Left lung (tissue), 10 donors: ENCODE results near the gene S100A8. TPM values are rescaled to one million over a fixed set of nuclear protein-coding genes. Genes with fewer than 3 reads are reported as not detected.

Experiments used
- ATAC-seq: fragments of 200-7000 bp; cut with Tn5 transposase; one replicate; pipeline ENCODE4 v1.9.1; 2020; ENCODE audit warnings: moderate library complexity
- DNase-seq, 4 donors: peaks; one replicate each; pipeline ENCODE4 v3.0.0-alpha.2; 2013 to 2020
- H3K27ac ChIP-seq, 2 donors: fragments of 200-600 bp; sonication (generic) in 1 of 2; one replicate each; pipeline versions ENCODE4 v1.5.0 to v1.8.0; 2020 to 2021
- H3K27me3 ChIP-seq, 2 donors: fragments of 200-600 bp; sonication (generic) in 1 of 2; one replicate each; pipeline versions ENCODE4 v1.5.0 to v1.8.0; 2020 to 2021
- H3K36me3 ChIP-seq, 2 donors: fragments of 200-600 bp; sonication (generic) in 1 of 2; one replicate each; pipeline versions ENCODE4 v1.5.0 to v1.8.0; 2020 to 2021
- H3K4me1 ChIP-seq, 2 donors: fragments of 200-600 bp; one replicate each; pipeline ENCODE4 v1.8.0; 2021
- H3K4me3 ChIP-seq, 2 donors: fragments of 200-600 bp; sonication (generic) in 1 of 2; one replicate each; pipeline versions ENCODE4 v1.5.0 to v1.8.0; 2020 to 2021; ENCODE audit warnings: mild to moderate bottlenecking in 1 of 2
- H3K9me3 ChIP-seq, 2 donors: fragments of 200-600 bp; sonication (generic) in 1 of 2; one replicate each; pipeline versions ENCODE4 v1.5.0 to v1.8.0; 2020 to 2021
- CTCF ChIP-seq, 2 donors: fragments of 200-600 bp; sonication (generic) in 1 of 2; IDR thresholded peaks; one replicate each; pipeline versions ENCODE4 v1.5.0 to v1.8.0; 2021; ENCODE audit warnings: antibody characterized with exemption in 2 of 2
- intact Hi-C, 2 donors: fragments of 100-400 bp; cut with DNase I; formaldehyde crosslinking; loops; one replicate each; pipeline versions ENCODE4 v1.11.2 to v1.14.2; 2022
- polyA plus RNA-seq, 6 donors: library from polyadenylated mRNA; unstranded; fragments of 120-200 nt; gene quantifications; one replicate each; pipeline ENCODE4 v1.2.1, GENCODE V29; 2013; ENCODE audit not compliant: insufficient read length in 6 of 6
- total RNA-seq, 2 donors: library from RNA; stranded (reverse); fragmentation: NEBNext Ultra II Directional; extraction: Animal tissue kit (Norgen Biotek cat#: 25700); gene quantifications; one replicate each; pipeline ENCODE4 v1.2.1, GENCODE V29; 2021
- donor health status: DM: no; HTN: yes; CAD: no.
- donor health status: DM: no; HTN: no; CAD: no.

The S100A8 gene
- total and polyA plus RNA-seq, 8 donors = 10.2 to 1,365 (median 26.2) TPM

DNA sequence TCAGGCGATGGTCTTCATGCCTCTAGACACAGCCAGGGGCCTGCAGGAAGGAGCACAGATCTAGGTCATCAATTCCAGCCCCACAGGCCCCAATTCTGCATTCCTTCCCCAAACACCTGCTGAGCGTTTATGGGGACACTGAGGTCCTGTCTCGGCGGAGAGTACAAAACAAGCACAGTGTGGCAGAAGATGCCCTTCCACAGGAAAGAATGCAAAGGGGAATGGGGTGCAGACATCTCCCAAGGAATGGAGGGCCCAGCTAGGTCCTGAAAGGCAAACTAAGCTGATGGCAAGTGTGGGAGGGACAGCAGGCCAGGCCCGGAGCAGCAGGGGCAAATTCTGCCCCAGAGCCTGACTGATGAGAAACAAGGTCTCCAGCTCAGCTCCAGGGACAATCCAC, 3.5 kb upstream of the S100A8 start:
- H3K27me3 ChIP-seq = peaks cover 0 to 25% of the 10 kb centered on the region in 2 donors
- ATAC-seq (no peak), DNase-seq (no peak)
- peaks cover 0 to 56% of the 10 kb centered on the region in 2 donors for H3K4me1 ChIP-seq
- peak overlapping the region in 1 of 2 donors; percentile 93 for H3K27ac ChIP-seq
- no peak overlapping the region for H3K4me3 ChIP-seq
- no peaks in the 10 kb centered on the region for H3K36me3 ChIP-seq
- TF ChIP-seq CTCF (IDR thresholded peaks at IDR 0.05) = no peak
- intact Hi-C loops = no loop called here
- H3K9me3 ChIP-seq = no peaks in the 10 kb centered on the region

GRCh38 chr1:153393926-153394325, 3.1 kb upstream of the S100A8 start:
- intact Hi-C loops = no loop called here
- Histone ChIP-seq H3K4me1 (peaks cover 0 to 56% of the 10 kb centered on the region in 2 donors), H3K4me3 (no peak overlapping the region), H3K9me3 (no peaks in the 10 kb centered on the region), H3K27me3 (peaks cover 0 to 25% of the 10 kb centered on the region in 2 donors), H3K27ac (peak overlapping the region in 1 of 2 donors; percentile 93), H3K36me3 (no peaks in the 10 kb centered on the region)
- DNase-seq = peak in 1 of 4 donors; percentile 68
- ATAC-seq = no peak
- peak in 1 of 2 donors; percentile 12 for TF ChIP-seq CTCF (IDR thresholded peaks at IDR 0.05)

- Histone ChIP-seq H3K27ac (peak overlapping the region in 1 of 2 donors; percentile 93), H3K36me3 (no peaks in the 10 kb centered on the region), H3K9me3 (no peaks in the 10 kb centered on the region), H3K4me1 (peaks cover 0 to 61% of the 10 kb centered on the region in 2 donors), H3K27me3 (peaks cover 0 to 25% of the 10 kb centered on the region in 2 donors), H3K4me3 (no peak overlapping the region)
- intact Hi-C loops = no loop called here
- ATAC-seq (no peak), DNase-seq (no peak)
- no peak for TF ChIP-seq CTCF (IDR thresholded peaks at IDR 0.05)
Observed at GRCh38 chr1:153392822-153393221, 1.9 kb upstream of the S100A8 start.

DNA sequence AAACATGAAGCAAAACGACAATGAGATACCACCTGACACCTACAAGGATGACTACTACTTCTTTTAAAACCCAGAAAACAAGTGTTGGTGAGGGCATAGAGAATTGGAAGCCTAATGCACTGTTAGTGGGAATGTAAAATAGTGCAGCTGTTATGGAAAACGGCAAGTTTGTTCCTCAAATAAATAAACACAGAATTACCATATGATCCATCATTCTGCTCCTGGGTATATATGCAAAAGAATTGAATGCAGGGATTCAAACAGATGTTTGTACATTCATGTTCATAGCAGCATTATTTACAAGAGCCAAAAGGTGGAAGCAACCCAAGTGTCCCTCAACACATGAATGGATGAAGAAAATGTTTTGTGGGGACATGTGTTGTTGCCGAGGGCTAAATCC, 1.4 kb upstream of the S100A8 start:
- H3K27me3 ChIP-seq = peaks cover 0 to 21% of the 10 kb centered on the region in 2 donors
- H3K27ac ChIP-seq = peak overlapping the region in 1 of 2 donors; percentile 93
- no peak for TF ChIP-seq CTCF (IDR thresholded peaks at IDR 0.05)
- no peak overlapping the region for H3K4me3 ChIP-seq
- no peaks in the 10 kb centered on the region for H3K9me3 ChIP-seq
- ATAC-seq = no peak
- peaks cover 0 to 61% of the 10 kb centered on the region in 2 donors for H3K4me1 ChIP-seq
- no peak for DNase-seq
- intact Hi-C loops = no loop called here
- no peaks in the 10 kb centered on the region for H3K36me3 ChIP-seq

GRCh38 chr1:153389973-153390879, 647 bp downstream of the S100A8 start:
- no peak for TF ChIP-seq CTCF (IDR thresholded peaks at IDR 0.05)
- ATAC-seq = no peak
- no peak for DNase-seq
- Histone ChIP-seq H3K4me3 (peak overlapping the region in 1 of 2 donors; percentile 45), H3K27me3 (peaks cover 0 to 14% of the 10 kb centered on the region in 2 donors), H3K4me1 (peaks cover 0 to 68% of the 10 kb centered on the region in 2 donors), H3K27ac (peak overlapping the region in 1 of 2 donors; percentile 93), H3K9me3 (no peaks in the 10 kb centered on the region), H3K36me3 (no peaks in the 10 kb centered on the region)
- intact Hi-C loops = no loop called here
